ENCODE measurements around the gene OTUD1.

GRCh38 chr10:23441251-23441650 lies 2.4 kb downstream of the OTUD1 start:
- no peak for TF ChIP-seq POLR2A (IDR thresholded peaks at IDR 0.05; ENCODE audit: extremely low read depth, insufficient read length)
- TF ChIP-seq MYC (IDR thresholded peaks at IDR 0.05; ENCODE audit: low read depth, low read length) = no peak
- TF ChIP-seq CTCF (IDR thresholded peaks at IDR 0.05; ENCODE audit: low read depth, low read length) = no peak
- no peak for TF ChIP-seq MAX (IDR thresholded peaks at IDR 0.05; ENCODE audit: low read depth, low read length)

Measured in NB4 (cell line).